Measurements from ENCODE around the gene FCER1G.

FCER1G gene

DNA sequence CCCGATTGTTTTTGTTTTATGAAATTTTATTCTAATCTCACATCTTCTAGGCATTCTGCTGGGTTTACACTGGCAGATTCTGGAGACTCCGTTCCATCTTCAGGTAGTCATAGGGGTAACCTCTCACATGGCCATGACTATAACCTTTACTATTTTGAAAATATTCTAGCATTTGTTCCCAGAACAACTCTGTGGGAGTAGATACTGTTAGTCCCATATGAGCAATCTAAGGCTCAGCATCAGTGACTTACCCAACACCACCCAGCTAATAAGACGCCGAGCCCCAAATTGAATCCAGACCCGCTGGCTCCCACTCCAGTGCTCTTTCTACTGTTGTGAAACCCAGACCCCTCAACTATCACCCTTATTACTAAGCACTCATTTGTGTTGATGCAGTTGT lies 26.1 kb upstream of the FCER1G start:
- DNase-seq: no peak

DNA sequence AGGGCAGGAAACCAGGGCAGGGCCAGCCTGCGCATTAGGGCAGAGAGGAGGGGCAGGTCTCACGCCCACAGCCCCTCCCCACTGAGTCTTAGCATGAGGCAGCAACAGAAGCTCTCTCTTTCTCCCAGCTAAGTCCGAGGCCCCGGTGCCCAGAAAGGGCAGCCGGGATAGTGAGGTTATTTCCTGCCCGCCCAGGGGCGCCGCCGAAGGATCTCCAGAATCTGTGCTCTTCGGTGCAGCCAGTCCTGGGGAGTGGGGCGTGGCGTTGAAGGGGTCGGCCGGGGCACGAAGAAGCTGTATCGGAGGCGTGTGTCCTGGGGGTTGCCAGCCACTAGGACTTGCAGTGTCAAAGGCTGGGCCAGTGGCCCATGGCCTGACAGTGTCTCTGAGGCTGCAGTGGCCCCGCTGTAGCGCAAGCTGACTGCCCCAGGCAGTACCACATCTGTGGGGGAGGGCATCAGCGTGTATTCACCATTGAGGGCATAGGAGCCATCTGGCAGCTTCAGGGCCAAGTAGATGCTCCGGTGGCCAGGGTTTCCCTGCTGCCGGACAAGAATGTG lies 24.1 kb upstream of the FCER1G start:
- DNase-seq: no peak

DNA sequence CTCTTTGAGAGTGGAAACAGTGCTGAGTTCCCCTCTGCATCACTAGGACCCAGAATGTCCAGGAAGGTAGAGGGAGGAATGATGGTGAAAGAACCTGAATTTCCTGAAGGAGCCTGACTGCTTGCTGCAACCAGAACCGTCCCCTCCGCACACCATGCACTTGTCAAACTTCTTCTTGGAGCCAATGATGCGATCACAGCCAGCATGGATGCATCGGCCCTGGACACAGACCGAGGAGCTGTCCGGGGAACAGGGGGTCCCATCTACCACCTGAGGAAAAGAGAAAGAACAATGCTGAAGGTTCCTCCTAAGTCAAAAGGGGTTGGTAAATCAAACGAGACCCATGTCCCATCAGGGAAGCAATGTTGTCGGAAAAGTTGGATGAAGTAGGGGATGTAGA lies 23.1 kb upstream of the FCER1G start:
- DNase-seq: no peak

DNA sequence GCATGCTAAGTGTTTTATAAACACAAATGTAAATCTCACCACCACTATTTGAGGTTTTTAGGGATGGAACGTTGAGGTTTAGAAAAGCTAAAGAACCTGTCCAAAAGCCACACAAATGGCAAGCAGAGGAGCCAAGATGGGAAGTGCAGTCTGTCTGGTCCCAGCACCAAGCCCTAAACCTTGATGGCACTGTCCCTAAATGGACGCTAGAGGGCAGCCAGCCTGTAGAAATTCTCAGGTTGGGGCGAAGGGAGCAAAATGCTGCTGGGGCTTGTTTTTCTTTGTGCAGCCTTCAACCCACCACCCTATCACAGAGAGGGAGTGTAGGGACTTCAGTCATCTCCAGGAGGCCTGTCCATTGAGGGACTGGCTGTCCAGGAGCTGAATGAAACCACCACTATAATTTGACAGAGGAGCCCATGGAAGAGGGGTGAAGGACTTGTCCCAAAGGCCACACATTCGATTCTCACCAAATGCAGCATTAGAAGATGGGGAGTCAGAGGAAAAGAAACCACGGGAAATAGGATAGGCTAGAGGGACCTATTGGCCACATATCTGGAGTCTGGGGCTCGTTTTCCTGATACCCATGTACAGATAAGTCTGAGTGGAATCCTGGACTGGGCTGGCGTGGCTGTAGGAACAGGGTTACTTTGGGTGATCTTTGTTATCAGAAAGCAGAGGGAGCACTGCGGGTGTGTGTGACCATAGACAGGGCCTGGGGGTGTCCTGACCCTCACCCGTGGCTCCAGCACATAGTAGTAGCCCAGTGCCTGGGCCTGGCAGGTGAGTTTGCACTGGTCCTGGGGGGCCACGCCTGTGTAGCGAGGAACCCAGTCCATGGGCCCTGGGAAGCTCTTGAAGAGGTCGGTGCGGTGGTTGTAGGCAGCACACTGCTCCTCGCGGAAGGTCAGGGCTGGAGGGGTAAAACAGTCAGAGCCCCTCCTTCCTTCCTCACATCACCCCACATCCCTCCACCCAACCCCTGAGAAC lies 22.3 kb upstream of the FCER1G start:
- DNase-seq: peak; percentile 62

DNA sequence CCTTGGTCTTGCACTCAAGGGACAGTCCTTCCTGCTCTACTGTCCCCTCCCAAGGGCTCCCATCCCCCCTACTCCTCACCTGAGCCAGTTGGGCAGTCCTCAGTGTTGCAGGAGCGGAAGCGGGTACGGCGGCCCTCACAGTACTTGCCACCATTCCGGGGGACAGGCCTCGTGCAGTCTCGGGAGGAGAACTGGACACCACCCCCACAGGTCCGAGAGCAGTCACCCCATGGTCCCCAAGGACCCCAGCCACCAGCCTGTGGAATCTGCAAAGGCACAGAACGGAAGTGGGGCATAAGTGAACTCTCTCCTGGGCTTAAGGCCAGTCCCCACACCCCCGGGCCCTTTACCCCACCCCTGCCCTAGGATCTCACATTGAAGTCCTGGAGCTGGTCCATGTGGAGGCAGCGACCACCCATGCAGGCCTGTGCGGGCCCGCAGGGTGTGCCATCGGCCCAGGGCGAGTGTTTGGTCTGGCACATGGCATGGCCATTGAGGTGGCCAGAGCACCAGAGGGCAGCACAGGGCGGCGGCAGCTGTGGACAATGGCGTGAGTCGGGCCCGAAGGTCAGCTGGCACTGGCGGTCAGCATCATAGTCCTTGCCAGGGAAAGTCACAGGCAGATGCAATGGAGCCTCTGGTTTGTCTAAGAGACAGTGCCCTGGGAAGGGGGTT lies 21.4 kb upstream of the FCER1G start:
- no peak for DNase-seq

DNA sequence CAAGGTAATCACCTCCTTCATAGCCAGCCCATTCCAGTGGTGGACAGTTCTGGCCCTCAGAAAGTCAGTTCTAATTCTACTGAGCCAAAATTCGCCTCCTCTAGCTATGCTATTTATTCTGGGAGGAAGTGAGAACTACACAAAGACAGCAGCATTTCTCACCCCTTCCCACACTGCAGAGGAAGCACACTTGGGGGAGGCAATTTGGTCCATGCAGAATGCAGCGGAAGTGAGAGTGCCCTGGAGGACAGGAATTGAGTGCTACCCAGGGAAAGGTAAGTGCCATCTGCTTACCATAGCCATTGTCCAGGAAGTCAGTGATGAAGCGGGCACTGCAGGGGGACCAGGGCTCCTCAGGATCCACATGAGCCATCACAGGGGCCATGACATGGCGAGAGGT lies 19.9 kb upstream of the FCER1G start:
- no peak for DNase-seq

DNA sequence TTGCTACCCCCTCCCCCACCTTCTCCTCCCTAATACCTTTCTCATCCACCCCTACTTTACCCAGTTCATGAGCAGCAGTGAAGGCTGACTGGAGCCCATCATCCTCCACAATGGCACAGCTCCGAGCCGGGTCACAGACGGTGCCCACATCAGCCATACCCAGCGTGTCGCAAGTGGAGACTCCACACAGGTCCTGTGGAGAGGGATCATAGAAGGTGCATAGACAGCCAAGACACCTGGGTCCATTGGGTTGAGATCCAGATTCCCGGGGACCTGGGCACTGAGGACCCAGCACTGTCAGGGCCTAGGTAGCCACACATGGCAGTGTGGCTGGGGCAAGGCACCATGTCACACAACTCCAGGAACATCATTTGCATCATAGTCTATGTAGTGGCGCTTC lies 19.0 kb upstream of the FCER1G start:
- DNase-seq: no peak

DNA sequence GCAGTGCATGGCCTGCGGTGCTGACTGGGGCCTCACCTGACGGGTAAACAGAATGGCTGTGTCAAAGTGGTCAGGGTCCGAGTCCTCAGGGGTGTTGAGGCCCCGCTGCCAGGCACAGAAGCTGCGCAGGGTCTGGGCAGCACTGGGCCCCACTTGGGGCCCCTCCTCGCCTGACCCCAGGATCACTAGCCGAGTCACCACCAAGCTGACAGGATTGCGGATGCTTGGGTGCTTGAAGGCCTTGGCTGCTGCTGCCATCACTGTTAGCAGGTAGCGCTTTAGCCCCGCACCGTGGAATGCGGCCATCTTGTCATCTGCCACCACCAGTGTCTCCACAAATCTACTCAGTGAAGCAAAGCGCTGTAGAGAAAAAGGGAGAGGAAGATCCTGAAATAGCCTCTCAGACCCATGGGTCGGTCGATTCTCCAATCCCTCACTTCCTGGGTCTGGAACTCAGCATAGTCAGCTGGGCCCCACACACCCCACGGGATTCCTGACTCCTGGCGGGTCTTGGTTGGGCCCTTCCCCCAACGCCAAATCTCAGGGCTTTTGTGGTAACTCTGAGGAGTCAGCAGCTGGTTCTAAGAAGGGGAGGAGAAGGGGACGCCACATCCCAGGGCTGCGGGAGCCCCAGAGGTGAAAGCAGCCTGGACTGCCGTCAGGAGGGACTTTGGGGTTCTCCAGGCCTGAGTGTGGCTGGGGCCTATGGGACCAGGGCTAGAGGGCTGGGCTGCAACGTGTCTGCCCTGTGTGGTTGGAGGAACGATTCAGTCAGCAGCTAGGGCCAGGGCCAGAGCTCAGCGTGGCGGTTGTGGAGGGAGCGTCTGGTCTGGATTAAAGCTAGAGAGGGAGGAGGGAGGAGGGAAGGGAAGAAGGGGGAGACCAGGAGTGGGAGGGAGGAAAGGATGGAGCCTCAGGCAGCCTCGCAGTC lies 18.3 kb upstream of the FCER1G start:
- no peak for DNase-seq

DNA sequence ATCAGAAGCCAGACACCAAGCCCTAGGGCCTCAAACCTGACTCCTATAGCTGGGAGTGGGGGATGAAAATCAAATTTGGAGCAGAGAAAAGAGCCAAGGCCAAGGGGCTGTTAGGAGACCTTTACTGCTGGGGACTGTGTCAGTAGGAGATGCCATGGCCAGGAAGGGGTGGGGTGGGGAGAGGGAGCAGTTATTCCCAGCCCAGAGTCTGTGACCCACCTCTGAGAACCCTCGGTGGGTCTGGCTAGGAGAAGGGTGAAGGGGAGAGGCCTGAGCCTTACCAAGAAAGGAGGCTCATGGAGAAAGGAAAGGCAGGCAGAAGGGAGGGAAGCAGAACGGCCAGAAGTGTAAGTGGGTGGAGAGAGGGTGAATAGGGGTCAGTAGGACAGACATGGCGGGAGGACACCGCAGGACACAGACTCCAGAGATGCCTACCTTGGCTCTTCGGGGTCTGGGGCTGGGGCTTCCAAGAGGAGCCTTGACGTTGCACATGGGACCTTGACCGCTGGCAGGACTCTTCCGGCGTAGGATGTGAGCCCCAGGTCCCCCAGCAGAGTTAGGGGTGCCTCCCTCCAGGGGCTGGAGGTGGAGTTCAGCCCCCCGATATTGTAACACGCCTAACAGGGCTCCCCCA lies 17.4 kb upstream of the FCER1G start:
- DNase-seq: no peak

DNA sequence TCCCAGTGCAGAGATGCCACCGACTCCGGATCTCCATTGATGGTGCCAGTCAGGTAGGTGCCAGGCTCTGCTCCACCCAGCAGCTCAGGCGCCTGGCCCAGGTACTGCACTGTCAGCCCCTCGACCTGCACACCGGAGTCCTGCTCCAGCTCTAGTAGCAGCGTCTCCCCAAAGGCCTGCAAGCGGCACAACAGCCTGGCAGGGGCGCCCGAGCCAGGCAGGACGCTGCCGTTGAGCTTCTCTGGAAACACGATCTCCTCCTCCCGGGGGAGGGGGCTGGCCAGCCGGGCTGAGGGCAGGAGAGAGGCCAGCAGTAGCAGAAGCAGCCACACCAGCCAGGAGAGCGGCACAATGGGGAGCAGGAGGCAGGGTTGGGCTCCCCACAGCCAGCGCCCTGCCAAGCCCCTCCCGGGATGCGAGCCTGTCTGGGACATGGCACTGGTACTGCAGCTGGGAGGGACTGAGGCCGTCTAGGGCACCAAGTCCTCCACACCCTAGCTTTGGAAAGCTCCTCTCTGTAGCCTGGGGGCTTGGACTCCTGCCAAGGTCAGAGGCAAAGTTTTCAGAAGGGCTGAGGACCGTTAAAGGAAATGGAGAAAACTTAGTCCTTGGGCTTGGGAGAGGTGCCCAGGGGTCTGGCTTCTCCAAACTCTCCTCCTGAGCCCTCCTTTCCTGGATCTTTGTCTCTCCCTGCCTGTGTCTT lies 16.8 kb upstream of the FCER1G start:
- peak; percentile 31 for DNase-seq

DNA sequence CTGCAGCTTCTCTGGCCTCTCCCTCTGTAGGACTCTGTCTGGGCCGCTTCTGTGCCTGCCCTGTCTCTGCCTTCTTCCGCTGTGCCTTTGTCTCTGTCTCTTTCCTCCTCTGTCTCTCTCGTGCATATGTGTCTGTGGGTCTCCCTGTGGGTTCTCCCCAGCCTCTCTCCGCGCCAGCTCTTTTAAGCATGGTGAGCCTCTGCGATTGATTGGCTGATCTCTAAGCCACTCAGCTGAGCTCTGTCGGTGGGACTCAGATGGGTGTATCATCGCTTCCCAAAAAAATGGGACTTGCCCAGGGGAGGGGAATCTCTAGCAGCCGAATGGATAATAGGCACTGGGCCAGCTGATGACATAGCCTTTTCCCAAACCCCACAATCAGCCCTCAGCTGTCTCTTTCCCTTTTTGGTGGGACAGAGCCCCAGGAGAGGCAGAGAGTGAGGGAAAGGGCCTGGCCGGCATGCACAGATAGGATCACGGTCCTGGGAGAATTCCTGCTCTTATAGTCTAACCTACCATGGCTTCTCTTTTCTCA lies 16.1 kb upstream of the FCER1G start, which contains the start of gene ADAMTS4:
Gene ADAMTS4, minus strand, starts transcription at position 158 of the 535 bp plus-strand sequence. CDS start 427 bp downstream, outside the sequence.
- no peak for DNase-seq

DNA sequence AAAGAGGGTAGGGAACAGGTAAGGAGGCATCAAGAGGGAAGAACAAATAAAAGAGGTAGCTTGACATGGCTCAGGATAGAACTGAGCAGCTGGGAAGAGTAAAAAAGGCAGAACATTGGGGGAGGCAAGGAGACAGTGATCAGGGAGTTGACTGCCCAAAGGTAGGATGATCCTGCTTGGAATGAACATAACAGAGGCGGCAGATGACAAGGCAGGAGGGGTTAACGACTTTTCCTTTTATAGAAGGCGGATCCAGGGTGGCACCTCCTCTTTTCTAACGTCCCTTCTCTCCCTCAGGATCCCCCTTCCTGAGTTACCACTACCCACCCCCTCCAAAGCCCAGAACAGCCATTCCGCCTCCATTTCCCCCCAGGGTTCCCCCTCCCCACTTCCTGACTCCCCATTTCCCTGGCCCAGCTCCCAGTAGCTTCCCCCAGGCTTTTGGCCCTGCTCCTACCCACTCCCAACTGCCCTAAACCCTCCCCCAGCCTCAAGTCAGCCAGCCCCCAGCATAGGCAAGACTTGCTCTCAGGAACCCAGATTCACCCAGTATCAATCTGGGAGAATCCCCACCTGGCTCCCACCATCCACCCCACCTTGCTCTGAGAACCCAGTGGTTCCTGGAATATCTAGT lies 15.5 kb upstream of the FCER1G start:
- no peak for DNase-seq

DNA sequence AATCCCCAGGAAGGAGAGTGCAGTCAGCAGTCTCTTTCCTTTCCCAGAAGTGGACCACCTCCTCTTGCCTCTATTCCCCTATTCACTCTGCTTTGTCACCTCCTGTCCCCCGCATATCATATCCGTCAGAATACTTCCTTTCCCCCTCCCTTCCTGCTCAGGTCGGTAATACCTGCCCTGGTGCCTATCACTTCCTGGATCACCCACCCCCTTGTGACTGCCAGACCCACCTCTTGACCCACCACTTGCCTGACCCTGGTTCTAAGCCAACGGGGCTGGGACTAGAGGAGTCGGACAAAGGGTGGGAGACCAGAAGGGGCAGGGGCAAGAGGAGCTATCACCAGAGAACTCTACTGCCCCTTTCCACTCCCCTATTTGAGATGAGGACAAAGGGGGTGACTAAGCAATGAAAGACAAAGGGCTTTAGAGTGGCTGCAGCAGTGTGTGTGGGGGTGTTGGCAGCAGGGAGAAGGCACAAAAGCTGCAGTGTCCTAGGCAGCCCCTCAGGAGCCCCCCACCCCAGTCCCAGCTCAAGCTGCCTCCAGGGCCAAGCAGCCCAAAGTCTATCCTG lies 14.6 kb upstream of the FCER1G start:
- no peak for DNase-seq

DNA sequence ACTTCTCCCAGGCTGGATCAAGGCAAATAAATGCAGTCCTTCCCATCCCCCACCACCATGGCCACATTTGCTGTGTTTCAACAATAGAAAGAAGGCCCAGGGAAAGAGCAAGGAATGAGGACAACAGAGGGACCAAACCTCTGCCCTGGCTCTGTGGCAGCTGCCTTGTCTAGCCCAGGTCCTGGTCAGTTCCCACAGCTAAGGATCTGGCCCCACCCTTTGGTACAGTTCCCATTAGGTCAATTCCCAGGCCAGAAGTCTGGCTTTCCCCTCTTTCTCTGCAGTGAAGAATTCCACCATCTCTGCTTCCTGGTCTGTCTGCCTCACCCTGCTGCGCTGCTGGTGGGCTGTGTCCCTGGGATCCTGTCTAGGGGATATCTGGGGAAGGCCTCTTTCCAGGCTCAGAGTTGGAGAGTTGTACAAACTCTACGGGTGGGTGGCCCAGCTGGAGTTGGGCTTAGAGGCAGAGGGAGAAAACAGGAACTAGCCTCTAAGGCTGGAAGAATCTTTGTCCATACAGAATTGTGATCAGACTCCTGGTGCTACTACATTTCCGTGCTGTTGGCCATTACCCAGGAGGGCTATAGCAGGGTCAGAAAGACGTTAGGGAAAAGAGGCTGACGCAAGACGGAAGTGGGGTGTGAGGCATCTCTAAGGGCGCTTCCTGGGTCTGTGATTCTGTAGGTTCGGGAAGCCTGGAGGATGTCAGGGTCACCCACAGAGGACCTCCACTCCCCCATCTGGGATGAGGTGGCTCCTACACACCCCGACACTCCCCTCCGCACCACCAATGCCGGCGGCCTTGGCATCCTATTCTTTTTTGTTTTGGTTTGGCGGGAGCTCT lies 13.9 kb upstream of the FCER1G start:
- DNase-seq: no peak

DNA sequence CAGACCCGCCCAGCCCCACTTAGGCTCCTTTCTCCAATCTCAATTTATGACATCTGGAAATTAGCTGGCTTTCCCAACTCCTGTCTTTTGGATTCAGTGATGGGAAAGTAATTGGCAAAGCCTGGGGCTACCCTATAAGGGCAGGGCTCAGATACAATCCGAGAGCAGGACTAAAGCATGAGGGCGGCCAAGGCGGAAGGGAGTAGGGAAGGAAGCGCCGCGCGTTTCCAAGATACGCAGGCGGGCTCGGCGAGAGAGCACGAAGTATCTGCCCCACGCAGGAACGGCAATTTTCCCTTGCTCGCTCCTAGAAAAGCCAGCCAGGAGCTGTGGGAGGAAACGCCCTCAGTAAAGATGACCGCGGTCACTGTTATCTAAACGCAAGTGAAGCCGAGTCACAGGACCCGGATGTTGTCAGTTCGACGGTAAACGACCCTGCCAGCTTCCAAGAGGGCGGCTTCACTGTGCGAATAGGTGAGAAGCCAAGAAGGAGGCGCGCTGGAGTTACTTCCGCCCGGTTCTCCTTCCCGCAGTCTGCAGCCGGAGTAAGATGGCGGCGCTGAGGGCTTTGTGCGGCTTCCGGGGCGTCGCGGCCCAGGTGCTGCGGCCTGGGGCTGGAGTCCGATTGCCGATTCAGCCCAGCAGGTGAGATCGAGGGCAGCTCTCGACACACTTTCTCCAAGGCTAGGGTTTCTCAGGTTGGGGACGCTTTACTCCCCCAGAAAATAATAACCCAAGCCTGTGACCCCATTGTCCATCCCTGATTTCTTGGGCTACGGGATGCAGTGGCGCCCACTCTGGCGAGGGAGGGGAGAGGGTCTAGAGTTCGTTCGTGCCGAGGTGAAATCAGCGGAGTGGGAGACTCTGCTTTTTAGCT lies 13.0 kb upstream of the FCER1G start, which contains the start of gene NDUFS2:
Gene NDUFS2, plus strand, starts transcription at position 532 of the 877 bp plus-strand sequence. Its CDS starts 19 bp downstream, at position 551.
- peak; percentile 100 for DNase-seq

DNA sequence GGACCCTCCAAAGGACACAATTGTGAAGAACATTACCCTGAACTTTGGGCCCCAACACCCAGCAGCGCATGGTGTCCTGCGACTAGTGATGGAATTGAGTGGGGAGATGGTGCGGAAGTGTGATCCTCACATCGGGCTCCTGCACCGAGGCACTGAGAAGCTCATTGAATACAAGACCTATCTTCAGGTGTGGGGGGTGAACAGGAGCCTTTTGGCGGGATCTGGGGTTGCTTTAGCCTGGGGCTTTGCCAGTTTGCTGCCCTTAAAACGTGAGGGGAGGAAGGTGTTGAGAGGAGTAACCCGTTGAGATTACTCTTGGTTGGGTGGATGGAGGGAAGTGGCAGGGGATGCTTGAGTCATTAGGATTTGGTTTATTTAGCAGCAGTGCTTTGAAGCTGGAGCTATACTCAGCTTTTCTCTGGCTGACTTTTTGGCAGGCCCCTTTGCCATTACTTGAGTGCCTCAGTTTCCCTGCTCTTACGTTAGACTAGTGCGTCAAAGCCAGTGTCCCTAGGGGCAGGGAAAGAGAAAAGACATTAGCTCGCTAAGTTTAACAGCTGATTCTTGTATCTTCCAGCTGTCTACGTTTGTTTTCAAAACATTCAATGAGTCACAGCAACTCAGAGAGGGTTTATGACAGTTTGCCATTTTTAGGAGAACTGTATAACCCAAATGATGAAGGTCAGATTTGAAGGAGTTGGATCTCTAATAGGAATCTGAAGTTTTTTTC lies 8.5 kb upstream of the FCER1G start:
- DNase-seq: no peak

DNA sequence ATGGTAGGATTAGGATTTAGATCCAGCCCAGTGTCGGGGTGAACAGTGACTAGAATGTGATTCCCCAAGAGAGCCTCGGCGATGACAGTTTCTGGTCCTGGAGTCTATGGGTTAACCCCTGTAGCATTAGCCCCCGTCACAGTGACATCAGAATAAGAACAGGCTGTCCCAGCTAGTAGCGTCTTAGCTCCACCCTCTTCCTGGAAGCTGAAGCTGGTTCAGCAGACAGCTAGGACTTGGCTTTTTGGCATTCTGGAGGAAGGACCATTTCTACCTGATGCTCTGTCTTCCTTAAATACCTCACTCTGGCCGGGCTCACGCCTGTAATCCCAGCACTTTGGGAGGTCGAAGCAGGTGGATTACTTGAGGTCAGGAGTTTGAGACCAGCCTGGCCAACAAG lies 7.9 kb upstream of the FCER1G start:
- DNase-seq: no peak
